CD4-positive, alpha-beta T cell (primary cell): ENCODE results near the gene AUTS2. TPM values are rescaled to one million over a fixed set of nuclear protein-coding genes. Genes with fewer than 3 reads are reported as not detected.

ENCODE experiments used
- ATAC-seq: fragments of 200-7000 bp; cut with Tn5 transposase; one replicate; pipeline ENCODE4 v1.10.0; 2022; ENCODE audit warnings: mild to moderate bottlenecking; ENCODE audit not compliant: poor library complexity
- CTCF ChIA-PET: fragments of 350-600 bp; sonication (Branson Sonifier 250); formaldehyde crosslinking; loops from one replicate; lab custom pipeline; 2021; ENCODE audit warnings: antibody characterized with exemption, inconsistent platforms; lab: Charles Lee
- POLR2A ChIA-PET: fragments of 350-600 bp; sonication (Branson Sonifier 250); formaldehyde crosslinking; loops from one replicate; lab custom pipeline; 2021; ENCODE audit warnings: antibody characterized with exemption, inconsistent platforms; lab: Charles Lee
- DNase-seq, 14 experiments: peaks; one replicate each; pipeline ENCODE4 v3.0.0-alpha.2; 2013 to 2020; ENCODE audit warnings: mixed read lengths in 2 of 14
- H3K27ac ChIP-seq, 2 donors: one replicate each; pipeline versions ENCODE4 v1.5.1 to v1.7.0; 2013; ENCODE audit warnings: low read length in 2 of 2, low read depth in 1 of 2, mild to moderate bottlenecking in 1 of 2
- H3K27me3 ChIP-seq, 2 experiments: 1 replicate in 1 of 2; 2 replicates in 1 of 2; pipeline versions ENCODE4 v1.6.1 to v1.7.0; 2013; ENCODE audit warnings: low read length in 2 of 2, control low read depth in 1 of 2, mild to moderate bottlenecking in 1 of 2, moderate library complexity in 1 of 2; ENCODE audit not compliant: insufficient read depth in 2 of 2, control insufficient read depth in 1 of 2
- H3K36me3 ChIP-seq: one replicate; pipeline ENCODE4 v1.6.1; 2013; ENCODE audit warnings: low read length, control low read depth; ENCODE audit not compliant: insufficient read depth
- H3K4me1 ChIP-seq: one replicate; pipeline ENCODE4 v1.6.1; 2013; ENCODE audit warnings: low read length, control low read depth; ENCODE audit not compliant: insufficient read depth
- H3K4me3 ChIP-seq: one replicate; pipeline ENCODE4 v1.5.1; 2013; ENCODE audit warnings: mild to moderate bottlenecking, low read length, moderate library complexity
- H3K9me3 ChIP-seq, 2 experiments: 1 replicate in 1 of 2; 2 replicates in 1 of 2; pipeline versions ENCODE4 v1.6.1 to v1.7.0; 2013; ENCODE audit warnings: low read length in 2 of 2, mild to moderate bottlenecking in 2 of 2, control low read depth in 1 of 2, moderate library complexity in 1 of 2; ENCODE audit not compliant: control insufficient read depth in 1 of 2, insufficient read depth in 1 of 2
- H3K27ac Mint-ChIP-seq: one replicate; pipeline ENCODE4 v1.8.0; 2020; ENCODE audit warnings: mixed read lengths
- H3K27me3 Mint-ChIP-seq: one replicate; pipeline ENCODE4 v1.8.0; 2021; ENCODE audit warnings: mixed read lengths
- H3K36me3 Mint-ChIP-seq: one replicate; pipeline ENCODE4 v1.8.0; 2021; ENCODE audit warnings: low read depth, mixed read lengths
- H3K4me1 Mint-ChIP-seq: one replicate; pipeline ENCODE4 v1.8.0; 2021; ENCODE audit warnings: low read depth, mixed read lengths
- H3K4me3 Mint-ChIP-seq: one replicate; pipeline ENCODE4 v1.8.0; 2020; ENCODE audit warnings: mild to moderate bottlenecking, mixed read lengths
- H3K9me3 Mint-ChIP-seq: one replicate; pipeline ENCODE4 v1.8.0; 2020; ENCODE audit warnings: mixed read lengths
- intact Hi-C, 2 experiments: fragments of 100-400 bp; cut with DNase I in 1 of 2; cut with micrococcal nuclease in 1 of 2; formaldehyde crosslinking; loops; one replicate each; pipeline versions ENCODE4 v1.15.1 to v1.9.0; 2023 to 2025; cut with DNase I, micrococcal nuclease
- total RNA-seq, 174 experiments: library from RNA in 2 of 174; stranded (reverse) in 2 of 174; gene quantifications; one replicate each; pipeline ENCODE4 v1.2.3 and lab custom pipeline; 2021 to 2026
- TF ChIP-seq, protein P1 (sequence below): fragments of 200-600 bp; IDR thresholded peaks from one replicate; pipeline ENCODE4 v1.8.0; 2022; ENCODE audit warnings: antibody characterized with exemption, mild to moderate bottlenecking

Gene AUTS2
- total RNA-seq, 2 experiments from 2014 or later, result 43.6 to 47.6 TPM

- no peaks in the 10 kb centered on the region for H3K36me3 ChIP-seq
- H3K4me3 ChIP-seq, result no peak overlapping the region
- TF ChIP-seq, protein P1, sequence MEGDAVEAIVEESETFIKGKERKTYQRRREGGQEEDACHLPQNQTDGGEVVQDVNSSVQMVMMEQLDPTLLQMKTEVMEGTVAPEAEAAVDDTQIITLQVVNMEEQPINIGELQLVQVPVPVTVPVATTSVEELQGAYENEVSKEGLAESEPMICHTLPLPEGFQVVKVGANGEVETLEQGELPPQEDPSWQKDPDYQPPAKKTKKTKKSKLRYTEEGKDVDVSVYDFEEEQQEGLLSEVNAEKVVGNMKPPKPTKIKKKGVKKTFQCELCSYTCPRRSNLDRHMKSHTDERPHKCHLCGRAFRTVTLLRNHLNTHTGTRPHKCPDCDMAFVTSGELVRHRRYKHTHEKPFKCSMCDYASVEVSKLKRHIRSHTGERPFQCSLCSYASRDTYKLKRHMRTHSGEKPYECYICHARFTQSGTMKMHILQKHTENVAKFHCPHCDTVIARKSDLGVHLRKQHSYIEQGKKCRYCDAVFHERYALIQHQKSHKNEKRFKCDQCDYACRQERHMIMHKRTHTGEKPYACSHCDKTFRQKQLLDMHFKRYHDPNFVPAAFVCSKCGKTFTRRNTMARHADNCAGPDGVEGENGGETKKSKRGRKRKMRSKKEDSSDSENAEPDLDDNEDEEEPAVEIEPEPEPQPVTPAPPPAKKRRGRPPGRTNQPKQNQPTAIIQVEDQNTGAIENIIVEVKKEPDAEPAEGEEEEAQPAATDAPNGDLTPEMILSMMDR, result no peak
- H3K27me3 ChIP-seq, result no peaks in the 10 kb centered on the region
- no peaks in the 10 kb centered on the region for H3K36me3 Mint-ChIP-seq
- no peaks in the 10 kb centered on the region for H3K9me3 Mint-ChIP-seq
- H3K27me3 Mint-ChIP-seq, result no peaks in the 10 kb centered on the region
- no peak overlapping the region for H3K27ac Mint-ChIP-seq
- intact Hi-C loops, result no loop called here
- H3K4me3 Mint-ChIP-seq, result no peak overlapping the region
- H3K4me1 ChIP-seq, result peaks cover 17% of the 10 kb centered on the region
- H3K27ac ChIP-seq, result peak overlapping the region in 1 of 2 donors; percentile 60
- DNase-seq (no peak), ATAC-seq (no peak)
- CTCF ChIA-PET, result no interaction called here
- peaks cover 36% of the 10 kb centered on the region for H3K4me1 Mint-ChIP-seq
- POLR2A ChIA-PET, result interaction anchor here (1.4 kb wide), 1 partner anchor 33 kb away, joined by 4 read pairs; no protein-coding TSS in a partner anchor
- no peaks in the 10 kb centered on the region for H3K9me3 ChIP-seq
These were observed 1082.6 kb downstream of the AUTS2 start for GRCh38 chr7:70680743-70681468.

DNA sequence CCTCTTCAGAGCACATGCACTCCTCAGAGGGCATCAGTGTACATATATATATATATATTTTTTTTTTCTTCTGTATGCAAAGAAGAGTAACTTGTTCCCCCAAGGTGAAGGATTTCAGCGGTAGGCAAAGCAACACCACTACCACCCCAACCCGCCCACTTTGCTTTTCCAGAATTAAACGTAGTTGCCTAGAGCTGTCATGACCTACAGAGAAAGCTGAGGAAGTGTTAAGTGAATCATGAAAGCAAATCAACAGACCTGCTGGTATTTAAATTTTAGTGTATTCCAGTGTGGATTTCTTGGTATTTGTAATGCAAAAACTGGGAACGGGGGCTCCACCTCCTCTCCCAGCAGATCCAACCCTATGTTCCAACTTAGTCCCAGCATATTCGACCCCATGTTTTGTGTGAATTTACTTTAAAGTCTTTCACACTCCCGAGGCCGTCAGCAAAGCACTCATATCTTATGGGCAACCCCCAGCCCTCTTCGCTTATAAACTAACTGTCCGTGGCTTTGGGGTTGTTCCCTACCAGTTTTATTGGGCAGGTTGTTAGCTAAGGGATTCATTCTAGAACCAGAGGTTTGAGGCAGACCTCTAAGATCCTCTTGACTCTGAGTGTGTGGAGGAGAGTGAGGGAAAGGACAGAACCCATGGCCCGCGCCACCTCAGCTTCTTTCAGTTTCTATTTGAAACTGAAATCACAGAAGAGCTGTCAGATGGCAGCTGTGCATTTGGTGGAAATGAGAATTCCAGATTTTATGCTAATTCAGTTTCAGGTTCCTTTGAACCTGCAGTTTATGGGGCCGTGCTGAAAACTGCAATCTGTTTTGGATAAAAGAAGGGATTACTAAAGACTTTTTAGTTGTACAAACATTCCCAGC lies 1083.4 kb downstream of the AUTS2 start:
- intact Hi-C loops, result no loop called here
- H3K4me1 Mint-ChIP-seq, result peaks cover 36% of the 10 kb centered on the region
- POLR2A ChIA-PET, result interaction anchor here (0.9 to 1.8 kb wide), 3 partner anchors 9 to 17 kb away, joined by 3 to 7 read pairs (median 3); no protein-coding TSS in a partner anchor

DNA sequence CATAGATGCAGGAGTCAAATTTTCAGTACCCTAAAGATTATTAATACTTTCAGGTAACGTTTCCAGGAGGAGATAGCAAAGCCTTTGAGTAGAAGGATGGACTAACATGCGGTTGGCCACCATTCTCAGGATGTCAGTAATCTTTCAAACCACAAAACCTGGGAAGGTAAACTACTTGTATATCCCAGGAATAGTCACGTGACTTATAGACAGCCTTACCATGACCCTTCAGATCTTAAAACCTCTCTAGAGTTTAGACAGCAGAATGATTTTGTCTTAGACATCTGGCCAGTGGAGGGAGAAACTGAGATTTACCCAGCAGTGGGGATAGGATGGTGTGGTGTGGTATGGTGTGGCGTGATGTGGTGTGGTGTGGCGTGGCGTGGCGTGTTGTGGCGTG lies 1085.9 kb downstream of the AUTS2 start:
- H3K9me3 Mint-ChIP-seq, result no peaks in the 10 kb centered on the region
- DNase-seq (no peak), ATAC-seq (no peak)
- H3K4me1 Mint-ChIP-seq, result peaks cover 30% of the 10 kb centered on the region
- ChIA-PET POLR2A (no interaction called here), CTCF (no interaction called here)
- Histone ChIP-seq H3K4me1 (peaks cover 12% of the 10 kb centered on the region), H3K27ac (no peak overlapping the region), H3K4me3 (no peak overlapping the region), H3K36me3 (no peaks in the 10 kb centered on the region), H3K9me3 (no peaks in the 10 kb centered on the region), H3K27me3 (no peaks in the 10 kb centered on the region)
- H3K4me3 Mint-ChIP-seq, result no peak overlapping the region
- H3K36me3 Mint-ChIP-seq, result no peaks in the 10 kb centered on the region
- TF ChIP-seq, protein P1, result no peak
- no peaks in the 10 kb centered on the region for H3K27me3 Mint-ChIP-seq
- no peak overlapping the region for H3K27ac Mint-ChIP-seq
- intact Hi-C loops, result no loop called here

More for the DNA sequence above, 1083.4 kb downstream of the AUTS2 start:
- no peaks in the 10 kb centered on the region for H3K9me3 Mint-ChIP-seq
- Histone ChIP-seq H3K4me1 (peaks cover 17% of the 10 kb centered on the region), H3K4me3 (peak overlapping the region; percentile 47), H3K36me3 (no peaks in the 10 kb centered on the region), H3K27me3 (no peaks in the 10 kb centered on the region), H3K9me3 (no peaks in the 10 kb centered on the region), H3K27ac (peak overlapping the region in 1 of 2 donors; percentile 60)
- ATAC-seq, result peak; percentile 30
- TF ChIP-seq, protein P1, result no peak
- H3K36me3 Mint-ChIP-seq, result no peaks in the 10 kb centered on the region
- H3K4me3 Mint-ChIP-seq, result peak overlapping the region; percentile 81
- no peaks in the 10 kb centered on the region for H3K27me3 Mint-ChIP-seq
- peak overlapping the region; percentile 77 for H3K27ac Mint-ChIP-seq
- peak in 4 of 14 experiments; percentile 24 to 57 (median 47) for DNase-seq
- CTCF ChIA-PET, result no interaction called here
